HEK293 (cell line): ENCODE results near the gene TNNC1.

ENCODE experiments used
- CTCF ChIA-PET: fragments of 350-600 bp; formaldehyde crosslinking; extraction: SDS; loops from one replicate; lab custom pipeline; 2021; ENCODE audit warnings: antibody characterized with exemption; lab: Yijun Ruan, JAX
- POLR2A ChIA-PET: fragments of 300-600 bp; formaldehyde crosslinking; extraction: SDS; loops from one replicate; lab custom pipeline; 2020; ENCODE audit warnings: antibody characterized with exemption, inconsistent platforms; lab: Yijun Ruan, JAX
- H3K27ac ChIP-seq: fragments of 200-500 bp; sonication (Bioruptor generic); 2 replicates; pipeline ENCODE4 v1.5.1; 2014; ENCODE audit warnings: low read depth, low read length, control low read depth, inconsistent platforms; ENCODE audit errors: extremely low read depth
- H3K36me3 ChIP-seq, 2 experiments: fragments of 200-500 bp in 1 of 2; sonication (Bioruptor generic) in 1 of 2; 1 replicate in 1 of 2; 2 replicates in 1 of 2; pipeline ENCODE4 v1.5.1; 2014 to 2017; ENCODE audit warnings: inconsistent platforms in 2 of 2, low read length in 2 of 2; ENCODE audit not compliant: control insufficient read depth in 2 of 2, insufficient read depth in 1 of 2
- H3K4me1 ChIP-seq: fragments of 200-500 bp; sonication (Bioruptor generic); 2 replicates; pipeline ENCODE4 v1.5.1; 2014; ENCODE audit warnings: mild to moderate bottlenecking, low read length, inconsistent platforms; ENCODE audit not compliant: control insufficient read depth, insufficient read depth
- H3K4me3 ChIP-seq: 2 replicates; pipeline ENCODE4 v1.5.1; 2011; ENCODE audit warnings: low read depth, mild to moderate bottlenecking, control low read depth, low read length, moderate library complexity
- H3K9me3 ChIP-seq: fragments of 200-500 bp; sonication (Bioruptor generic); 2 replicates; pipeline ENCODE4 v1.5.1; 2014; ENCODE audit warnings: low read depth, low read length, inconsistent platforms; ENCODE audit not compliant: control insufficient read depth, insufficient read depth
- BCL6B ChIP-seq: fragments of 450-650 bp; formaldehyde crosslinking; IDR thresholded peaks from 2 replicates; pipeline ENCODE4 v1.5.1; 2017; ENCODE audit warnings: missing biosample characterization, missing genetic modification characterization
- FEZF1 ChIP-seq: fragments of 450-650 bp; formaldehyde crosslinking; IDR thresholded peaks from 2 replicates; pipeline ENCODE4 v1.5.1; 2016; ENCODE audit warnings: missing biosample characterization, missing genetic modification characterization
- IKZF3 ChIP-seq: fragments of 450-650 bp; IDR thresholded peaks from 2 replicates; pipeline ENCODE4 v1.5.0; 2018; ENCODE audit warnings: missing biosample characterization, mild to moderate bottlenecking, missing genetic modification characterization, moderate library complexity
- KLF8 ChIP-seq: fragments of 450-650 bp; formaldehyde crosslinking; IDR thresholded peaks from 2 replicates; pipeline ENCODE4 v1.5.1; 2016; ENCODE audit warnings: missing biosample characterization, missing genetic modification characterization
- MZF1 ChIP-seq: fragments of 450-650 bp; formaldehyde crosslinking; IDR thresholded peaks from 2 replicates; pipeline ENCODE4 v1.5.1; 2017; ENCODE audit warnings: missing biosample characterization, missing genetic modification characterization, borderline replicate concordance
- WT1 ChIP-seq: fragments of 450-650 bp; formaldehyde crosslinking; IDR thresholded peaks from 2 replicates; pipeline ENCODE4 v1.5.1; 2016; ENCODE audit warnings: missing biosample characterization, missing genetic modification characterization
- ZBTB49 ChIP-seq: fragments of 450-650 bp; formaldehyde crosslinking; IDR thresholded peaks from 2 replicates; pipeline ENCODE4 v1.5.1; 2016; ENCODE audit warnings: missing biosample characterization, missing genetic modification characterization, low read depth
- ZFHX2 ChIP-seq: fragments of 450-650 bp; formaldehyde crosslinking; conservative IDR thresholded peaks from 2 replicates; pipeline ENCODE4 v1.5.1; 2016; ENCODE audit warnings: missing biosample characterization, missing genetic modification characterization
- ZFP41 ChIP-seq: fragments of 450-650 bp; formaldehyde crosslinking; IDR thresholded peaks from 2 replicates; pipeline ENCODE4 v1.5.1; 2016; ENCODE audit warnings: missing biosample characterization, missing genetic modification characterization, borderline replicate concordance
- ZNF112 ChIP-seq: fragments of 450-650 bp; formaldehyde crosslinking; IDR thresholded peaks from 2 replicates; pipeline ENCODE4 v1.5.0; 2017; ENCODE audit warnings: missing biosample characterization, missing genetic modification characterization
- ZNF114 ChIP-seq: fragments of 450-650 bp; formaldehyde crosslinking; IDR thresholded peaks from 2 replicates; pipeline ENCODE4 v1.5.0; 2017; ENCODE audit warnings: missing biosample characterization, missing genetic modification characterization
- ZNF174 ChIP-seq: fragments of 450-650 bp; formaldehyde crosslinking; IDR thresholded peaks from 2 replicates; pipeline ENCODE4 v1.5.0; 2017; ENCODE audit warnings: missing biosample characterization, mild to moderate bottlenecking, missing genetic modification characterization
- ZNF239 ChIP-seq: fragments of 450-650 bp; formaldehyde crosslinking; IDR thresholded peaks from 2 replicates; pipeline ENCODE4 v1.5.1; 2016; ENCODE audit warnings: missing biosample characterization, missing genetic modification characterization
- ZNF26 ChIP-seq: fragments of 450-650 bp; formaldehyde crosslinking; IDR thresholded peaks from 2 replicates; pipeline ENCODE4 v1.5.1; 2016; ENCODE audit warnings: missing biosample characterization, missing genetic modification characterization
- ZNF488 ChIP-seq: fragments of 450-650 bp; formaldehyde crosslinking; IDR thresholded peaks from 2 replicates; pipeline ENCODE4 v1.5.1; 2016; ENCODE audit warnings: missing biosample characterization, missing genetic modification characterization
- ZNF621 ChIP-seq: fragments of 450-650 bp; formaldehyde crosslinking; IDR thresholded peaks from 2 replicates; pipeline ENCODE4 v1.5.1; 2017; ENCODE audit warnings: missing biosample characterization, missing genetic modification characterization
- ZNF76 ChIP-seq: fragments of 450-650 bp; formaldehyde crosslinking; IDR thresholded peaks from 2 replicates; pipeline ENCODE4; 2016; ENCODE audit warnings: low read depth, missing biosample characterization, missing genetic modification characterization, borderline replicate concordance
- ZNF837 ChIP-seq: fragments of 450-650 bp; formaldehyde crosslinking; IDR thresholded peaks from 2 replicates; pipeline ENCODE4 v1.5.1; 2016; ENCODE audit warnings: missing biosample characterization, missing genetic modification characterization
- ZSCAN5A ChIP-seq: fragments of 450-650 bp; formaldehyde crosslinking; IDR thresholded peaks from 2 replicates; pipeline ENCODE4 v1.5.1; 2016; ENCODE audit warnings: missing biosample characterization, missing genetic modification characterization
- TF ChIP-seq, protein P1 (sequence below): fragments of 450-650 bp; formaldehyde crosslinking; IDR thresholded peaks from 2 replicates; pipeline ENCODE4 v1.5.1; 2017; ENCODE audit warnings: missing biosample characterization, missing genetic modification characterization

Gene TNNC1

DNA sequence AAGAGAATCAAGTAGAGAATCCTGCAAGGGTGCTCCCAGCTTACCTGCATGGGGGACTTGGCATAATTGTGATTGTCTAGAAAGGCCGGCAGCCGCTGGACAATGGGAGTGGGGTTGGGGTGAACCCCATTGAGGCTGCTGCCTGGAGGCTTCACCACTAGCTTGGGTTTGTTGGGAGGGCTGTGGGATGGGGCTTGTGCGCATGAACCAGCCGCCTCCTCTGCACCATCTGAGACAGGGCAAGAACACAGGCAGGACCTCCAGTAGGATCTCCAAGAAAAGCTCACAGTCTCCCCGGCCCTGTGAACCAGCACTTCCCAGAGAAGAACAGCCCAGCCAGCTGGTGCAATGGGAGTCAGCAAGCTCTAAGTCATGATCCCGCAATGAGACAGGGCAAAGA is 48.8 kb downstream of the TNNC1 start:
- H3K4me3 ChIP-seq, result no peak overlapping the region
- ChIA-PET POLR2A (interaction anchor here (0.9 kb wide), 1 partner anchor 10 kb away, joined by 8 read pairs; no protein-coding TSS in a partner anchor), CTCF (interaction anchor here (0.7 kb wide), 1 partner anchor 111 kb away, joined by 3 read pairs; no protein-coding TSS in a partner anchor)
- no peaks in the 10 kb centered on the region for H3K4me1 ChIP-seq
- H3K27ac ChIP-seq, result no peak overlapping the region
- no peak for TF ChIP-seq ZNF174 (tag by site-specific recombination)
- TF ChIP-seq ZNF837 (tag by site-specific recombination), result no peak
- TF ChIP-seq ZNF26 (tag by site-specific recombination), result no peak
- no peak for TF ChIP-seq BCL6B
- no peak for TF ChIP-seq ZNF112 (tag by site-specific recombination)
- TF ChIP-seq IKZF3 (tag by site-specific recombination), result no peak
- no peak for TF ChIP-seq ZSCAN5A (tag by site-specific recombination)
- no peak for TF ChIP-seq KLF8 (tag by site-specific recombination)
- TF ChIP-seq ZFP41 (tag by site-specific recombination), result no peak
- no peak for TF ChIP-seq MZF1
- TF ChIP-seq FEZF1, result no peak
- no peak for TF ChIP-seq ZNF488
- TF ChIP-seq ZNF239 (tag by site-specific recombination), result no peak
- TF ChIP-seq ZNF76, result no peak
- no peak for TF ChIP-seq ZNF621 (tag by site-specific recombination)
- no peak for TF ChIP-seq ZFHX2 (tag by site-specific recombination)
- TF ChIP-seq ZBTB49, result no peak
- TF ChIP-seq WT1 (tag by site-specific recombination), result no peak
- TF ChIP-seq, protein P1, sequence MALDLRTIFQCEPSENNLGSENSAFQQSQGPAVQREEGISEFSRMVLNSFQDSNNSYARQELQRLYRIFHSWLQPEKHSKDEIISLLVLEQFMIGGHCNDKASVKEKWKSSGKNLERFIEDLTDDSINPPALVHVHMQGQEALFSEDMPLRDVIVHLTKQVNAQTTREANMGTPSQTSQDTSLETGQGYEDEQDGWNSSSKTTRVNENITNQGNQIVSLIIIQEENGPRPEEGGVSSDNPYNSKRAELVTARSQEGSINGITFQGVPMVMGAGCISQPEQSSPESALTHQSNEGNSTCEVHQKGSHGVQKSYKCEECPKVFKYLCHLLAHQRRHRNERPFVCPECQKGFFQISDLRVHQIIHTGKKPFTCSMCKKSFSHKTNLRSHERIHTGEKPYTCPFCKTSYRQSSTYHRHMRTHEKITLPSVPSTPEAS (tag by site-specific recombination), result no peak
- TF ChIP-seq ZNF114 (tag by site-specific recombination), result no peak
- no peaks in the 10 kb centered on the region for H3K9me3 ChIP-seq
- H3K36me3 ChIP-seq, result peaks cover 0 to 90% of the 10 kb centered on the region in 2 experiments; a peak in 1 of 3 replicates
